OCI-LY7 (cell line): Measurements from ENCODE around the gene PPHLN1.

Source experiments
- CTCF ChIP-seq: fragments of 200-600 bp; sonication (generic); conservative IDR thresholded peaks from 2 replicates; pipeline ENCODE4 v1.5.1; 2014; ENCODE audit warnings: mild to moderate bottlenecking, antibody characterized with exemption, low read length, moderate library complexity, mixed read lengths
- EZH2phosphoT487 ChIP-seq: fragments of 200-600 bp; sonication (generic); IDR thresholded peaks from 2 replicates; pipeline ENCODE4 v1.6.1; 2018; ENCODE audit warnings: low read depth, borderline replicate concordance, mild to moderate bottlenecking, mixed run types, antibody characterized with exemption, low read length, moderate library complexity, mixed read lengths

GRCh38 chr12:42486407-42486806 is 160.4 kb downstream of the PPHLN1 start:
- no peak for TF ChIP-seq CTCF
- no peak for TF ChIP-seq EZH2phosphoT487
